C4-2B (cell line): ENCODE data around the gene SLC25A21.

ENCODE experiments used
- ZFX ChIP-seq: fragments of 450-650 bp; IDR thresholded peaks from 2 replicates; pipeline ENCODE4 v1.6.1; 2017
- TF ChIP-seq, protein P1 (sequence below): fragments of 450-650 bp; conservative IDR thresholded peaks from 2 replicates; pipeline ENCODE4 v1.5.1; 2017; ENCODE audit warnings: mild to moderate bottlenecking

DNA sequence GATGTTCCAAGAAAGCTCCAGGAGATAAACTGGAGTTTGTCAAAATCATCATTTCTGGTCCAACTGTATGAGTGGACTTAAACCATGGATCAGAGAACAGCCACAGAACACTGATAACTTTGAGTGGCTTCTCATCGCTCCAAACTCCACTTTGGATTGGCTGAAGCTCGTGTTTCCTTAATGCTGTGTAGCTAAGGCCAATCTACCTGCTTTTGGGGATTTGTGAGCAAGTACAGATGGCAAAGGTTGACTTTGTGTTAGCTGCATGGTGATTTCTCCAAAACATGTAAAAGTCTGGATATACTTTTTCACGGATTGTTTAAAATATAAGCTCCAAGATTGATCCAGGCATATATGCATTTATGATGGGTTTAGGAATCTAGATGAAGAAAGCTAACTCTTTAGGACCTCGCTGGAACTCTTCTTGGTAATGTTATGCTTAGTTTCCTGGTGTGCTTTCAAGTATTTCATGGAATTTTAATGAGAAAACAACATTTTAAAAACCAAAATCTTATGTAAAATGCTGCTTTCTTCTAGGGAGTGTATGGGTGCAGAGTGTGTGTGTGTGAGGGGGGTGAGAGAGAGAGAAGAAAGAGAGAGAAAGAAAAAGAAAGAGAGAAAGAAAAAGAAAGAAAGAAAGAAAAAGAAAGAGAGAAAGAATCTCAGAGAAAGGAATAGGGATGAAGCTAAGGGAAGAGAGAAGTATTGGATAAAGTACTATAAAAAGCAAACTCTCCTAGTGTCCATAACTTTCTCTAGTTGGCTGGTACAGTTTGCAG lies 522.3 kb downstream of the SLC25A21 start:
- TF ChIP-seq, protein P1, sequence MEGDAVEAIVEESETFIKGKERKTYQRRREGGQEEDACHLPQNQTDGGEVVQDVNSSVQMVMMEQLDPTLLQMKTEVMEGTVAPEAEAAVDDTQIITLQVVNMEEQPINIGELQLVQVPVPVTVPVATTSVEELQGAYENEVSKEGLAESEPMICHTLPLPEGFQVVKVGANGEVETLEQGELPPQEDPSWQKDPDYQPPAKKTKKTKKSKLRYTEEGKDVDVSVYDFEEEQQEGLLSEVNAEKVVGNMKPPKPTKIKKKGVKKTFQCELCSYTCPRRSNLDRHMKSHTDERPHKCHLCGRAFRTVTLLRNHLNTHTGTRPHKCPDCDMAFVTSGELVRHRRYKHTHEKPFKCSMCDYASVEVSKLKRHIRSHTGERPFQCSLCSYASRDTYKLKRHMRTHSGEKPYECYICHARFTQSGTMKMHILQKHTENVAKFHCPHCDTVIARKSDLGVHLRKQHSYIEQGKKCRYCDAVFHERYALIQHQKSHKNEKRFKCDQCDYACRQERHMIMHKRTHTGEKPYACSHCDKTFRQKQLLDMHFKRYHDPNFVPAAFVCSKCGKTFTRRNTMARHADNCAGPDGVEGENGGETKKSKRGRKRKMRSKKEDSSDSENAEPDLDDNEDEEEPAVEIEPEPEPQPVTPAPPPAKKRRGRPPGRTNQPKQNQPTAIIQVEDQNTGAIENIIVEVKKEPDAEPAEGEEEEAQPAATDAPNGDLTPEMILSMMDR = no peak
- TF ChIP-seq ZFX = no peak
